GM12878 (cell line): ENCODE results near the gene ZNF688. TPM values are rescaled to one million over a fixed set of nuclear protein-coding genes. Genes with fewer than 3 reads are reported as not detected.

Experiments used
- ATF2 ChIP-seq: IDR thresholded peaks from 2 replicates; pipeline ENCODE4 v1.6.1; 2012; ENCODE audit warnings: low read length, inconsistent platforms
- BCLAF1 ChIP-seq: fragments of 450-650 bp; IDR thresholded peaks from 2 replicates; pipeline ENCODE4 v1.6.1; 2017; ENCODE audit warnings: antibody characterized with exemption, mild to moderate bottlenecking, moderate library complexity
- BHLHE40 ChIP-seq, 2 experiments: fragments of 450-650 bp in 1 of 2; IDR thresholded peaks; 2 replicates each; pipeline ENCODE4 v1.6.1; 2011 to 2017; ENCODE audit warnings: low read depth in 2 of 2, borderline replicate concordance in 1 of 2, improper control_type of control experiment in 1 of 2, low read length in 1 of 2, mild to moderate bottlenecking in 1 of 2
- BRCA1 ChIP-seq: IDR thresholded peaks from 2 replicates; pipeline ENCODE4 v1.6.1; 2011; ENCODE audit warnings: low read depth, low read length, improper control_type of control experiment
- CBFB ChIP-seq: IDR thresholded peaks from 2 replicates; pipeline ENCODE4 v1.6.1; 2016; ENCODE audit warnings: antibody characterized with exemption, low read depth
- IKZF1 ChIP-seq: fragments of 450-650 bp; conservative IDR thresholded peaks from 2 replicates; pipeline ENCODE4 v1.6.1; 2017; ENCODE audit warnings: antibody characterized with exemption, mild to moderate bottlenecking
- JUNB ChIP-seq: IDR thresholded peaks from 2 replicates; pipeline ENCODE4 v1.6.1; 2016; ENCODE audit warnings: antibody characterized with exemption, mild to moderate bottlenecking
- NBN ChIP-seq: fragments of 450-650 bp; IDR thresholded peaks from 2 replicates; pipeline ENCODE4 v1.6.1; 2016
- NFIC ChIP-seq: IDR thresholded peaks from 2 replicates; pipeline ENCODE4 v1.6.1; 2012; ENCODE audit warnings: low read depth, mild to moderate bottlenecking, inconsistent platforms, low read length, moderate library complexity
- NKRF ChIP-seq: fragments of 450-650 bp; conservative IDR thresholded peaks from 2 replicates; pipeline ENCODE4 v1.6.1; 2017; ENCODE audit warnings: mild to moderate bottlenecking, moderate library complexity
- NR2C1 ChIP-seq: fragments of 450-650 bp; IDR thresholded peaks from 2 replicates; pipeline ENCODE4 v1.6.1; 2017; ENCODE audit warnings: antibody characterized with exemption, mild to moderate bottlenecking, moderate library complexity
- SIX5 ChIP-seq: IDR thresholded peaks from 2 replicates; pipeline ENCODE4 v1.6.1; 2011; ENCODE audit warnings: mild to moderate bottlenecking, low read depth, low read length, moderate library complexity; ENCODE audit not compliant: severe bottlenecking
- SMARCA5 ChIP-seq: fragments of 450-650 bp; IDR thresholded peaks from 2 replicates; pipeline ENCODE4 v1.6.1; 2017; ENCODE audit warnings: mild to moderate bottlenecking
- SREBF1 ChIP-seq: IDR thresholded peaks from 2 replicates; pipeline ENCODE4 v1.6.1; 2012; ENCODE audit warnings: mild to moderate bottlenecking, low read length
- YBX1 ChIP-seq: fragments of 450-650 bp; IDR thresholded peaks from 2 replicates; pipeline ENCODE4 v1.6.1; 2016; ENCODE audit warnings: antibody characterized with exemption
- ZBTB33 ChIP-seq: fragments of 450-650 bp; IDR thresholded peaks from 2 replicates; pipeline ENCODE4 v1.6.1; 2017; ENCODE audit warnings: mild to moderate bottlenecking
- ZBTB40 ChIP-seq: fragments of 450-650 bp; IDR thresholded peaks from 2 replicates; pipeline ENCODE4 v1.6.1; 2016; ENCODE audit warnings: mild to moderate bottlenecking, moderate library complexity, borderline replicate concordance
- polyA plus RNA-seq, 11 experiments: library from polyadenylated mRNA; depleted of rRNA in 4 of 11; unstranded in 6 of 11; stranded (reverse) in 5 of 11; fragments of >200 nt; fragmentation: Nextera tagmentation in 4 of 11; fragmentation: Illumina TruSeq in 1 of 11; extraction: Ambion mirVana in 4 of 11; extraction: Trizol in 1 of 11; gene quantifications; 1 replicate in 1 of 11; 2 replicates in 10 of 11; pipeline versions ENCODE4 v1.2.1 to v1.2.3, GENCODE V29; 2011 to 2016; ENCODE audit warnings: inconsistent platforms in 2 of 11, missing spikeins in 2 of 11, low read depth in 1 of 11
- total RNA-seq, 4 experiments: library from RNA; depleted of rRNA in 3 of 4; stranded (reverse); fragments of >200 nt in 3 of 4; fragmentation: Illumina TruSeq in 1 of 4; extraction: Trizol in 1 of 4; gene quantifications; 2 replicates each; pipeline versions ENCODE4 v1.2.1 to v1.2.3, GENCODE V29; 2013 to 2021

ZNF688 gene
- total and polyA plus RNA-seq, 10 of the 15 experiments (the other 5 are each of a cell fraction or from before 2014, with no cell fraction given) = 0.14 to 17.4 (median 10.6) TPM

- TF ChIP-seq ZBTB33 (no peak), NKRF (peak; percentile 37; the same call in 1 of the 2 replicates), CBFB (peak; percentile 45; the same call in 1 of the 2 replicates), ZBTB40 (peak; percentile 42; the same call in 1 of the 2 replicates), YBX1 (no peak), SMARCA5 (peak; percentile 57; the same call in 1 of the 2 replicates), BCLAF1 (no peak), JUNB (peak; percentile 17; the same call in 1 of the 2 replicates), ATF2 (no peak), NR2C1 (peak; percentile 99), BRCA1 (peak; percentile 56; the same call in 1 of the 2 replicates), NFIC (no peak), SREBF1 (peak; percentile 79), IKZF1 (peak; percentile 97), SIX5 (peak; percentile 77), NBN (peak; percentile 67; the same call in 1 of the 2 replicates), BHLHE40 (IDR thresholded peaks at IDR 0.05; ENCODE audit: borderline replicate concordance in 1 of 2, low read depth in 2 of 2, low read length in 1 of 2) (peak in 1 of 2 experiments; percentile 43; a peak in 1 of 4 replicates)
Observed at GRCh38 chr16:30557957-30558788, 13.3 kb downstream of the ZNF688 start, which contains the start of gene ZNF764 (continued).
